ENCODE data around the gene C1QL4.
A peak's percentile ranks its signal among the peaks of the same experiment; 100 is the strongest.
"Not testable (repeated sequence)": the region's sequence is repeated elsewhere in the genome, so short reads cannot be mapped to it uniquely, and the experiment has no call there.

The C1QL4 gene

DNA sequence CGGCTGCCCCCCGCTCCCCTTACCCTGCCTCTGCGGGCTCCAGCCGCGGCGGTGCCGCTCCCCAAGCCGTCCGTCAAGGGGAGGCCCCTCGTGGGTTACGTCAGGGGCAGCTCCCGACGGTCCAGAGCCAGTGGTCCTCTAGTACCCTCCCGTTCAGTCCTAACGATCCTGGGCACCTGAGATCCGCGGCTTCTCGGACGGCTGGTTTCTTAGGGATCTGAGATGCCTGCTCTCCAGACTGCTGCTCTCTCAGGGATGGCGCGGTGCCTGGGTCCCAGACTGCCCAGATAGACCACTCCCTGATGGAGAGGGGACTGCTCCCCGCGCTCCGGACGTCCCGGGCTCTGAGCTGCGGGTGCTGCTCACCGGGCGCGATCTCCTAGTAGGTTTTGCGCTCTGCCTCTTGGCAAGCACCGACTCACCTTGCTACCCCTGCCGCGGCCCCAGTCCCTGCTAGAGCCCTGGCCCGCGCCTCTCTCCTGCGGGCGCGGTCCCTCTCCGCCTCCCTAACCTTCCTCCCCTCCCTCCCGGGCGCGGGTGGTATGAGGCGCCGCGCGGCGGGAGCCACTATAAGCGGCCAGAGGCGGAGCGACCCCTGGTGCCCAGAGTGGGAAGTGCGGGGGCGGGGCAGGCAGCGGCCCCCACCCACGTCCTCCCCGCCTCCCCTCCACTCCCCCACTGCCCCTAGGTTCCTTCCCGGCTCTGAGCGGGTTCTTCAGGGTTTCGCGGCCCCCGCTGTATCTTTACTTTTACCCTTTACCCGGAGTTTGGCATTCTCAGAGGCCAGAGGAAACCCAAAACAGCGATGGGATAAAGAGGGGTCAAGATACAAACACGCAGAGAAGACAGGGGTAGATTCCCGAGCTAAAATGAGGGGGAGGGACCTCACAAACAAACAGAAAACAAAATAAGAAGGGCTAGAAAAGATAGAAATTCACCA, at the start of gene C1QL4:
TSS of gene C1QL4 (minus strand) at position 544 of the 940 bp plus-strand sequence. CDS start 711 bp downstream, outside the sequence.
- DNase-seq (ENCODE audit: low read depth in 2 of 2), result peak; percentile 66 to 88

DNA sequence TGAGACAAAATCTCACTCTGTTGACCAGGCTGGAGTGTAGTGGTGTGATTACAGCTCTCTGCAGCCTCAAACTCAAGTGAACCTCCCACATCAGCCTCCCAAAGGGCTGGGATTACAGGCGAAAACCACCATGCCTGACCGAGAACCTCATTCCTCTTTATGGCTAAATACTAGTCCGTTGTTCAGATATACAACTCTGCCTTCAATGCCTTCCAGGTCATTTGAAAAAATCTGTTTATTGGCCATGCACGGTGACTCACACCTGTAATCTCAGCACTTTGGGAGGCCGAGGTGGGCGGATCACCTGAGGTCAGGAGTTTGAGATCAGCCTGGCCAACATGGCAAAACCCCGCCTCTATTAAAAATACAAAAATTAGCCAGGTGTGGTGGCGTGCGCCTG, 43.2 kb upstream of the C1QL4 start:
- DNase-seq (ENCODE audit: low read depth in 2 of 2), result not testable (repeated sequence)

GRCh38 chr12:49377386-49377785, 40.4 kb upstream of the C1QL4 start:
- DNase-seq (ENCODE audit: low read depth in 2 of 2), result no peak

DNA sequence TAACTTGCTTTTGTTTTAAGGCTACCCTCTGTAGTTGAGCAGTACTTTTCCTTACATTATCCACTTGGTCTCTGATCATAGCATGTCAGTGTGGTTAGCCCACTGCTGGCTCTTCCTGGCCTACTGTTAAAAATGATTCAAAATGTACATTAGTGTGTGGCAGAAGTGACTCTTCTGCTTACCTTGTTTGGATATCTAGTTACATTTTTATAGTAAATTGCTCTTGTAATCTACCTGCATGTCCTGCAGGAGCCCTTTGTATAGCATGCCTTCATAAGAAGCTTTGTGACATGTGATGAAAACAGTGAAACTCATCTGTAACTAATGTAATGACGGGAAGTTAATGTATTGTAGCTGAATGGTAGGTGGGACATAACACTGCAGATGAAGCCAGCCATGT, 38.4 kb upstream of the C1QL4 start:
- no peak for DNase-seq (ENCODE audit: low read depth in 2 of 2)

DNA sequence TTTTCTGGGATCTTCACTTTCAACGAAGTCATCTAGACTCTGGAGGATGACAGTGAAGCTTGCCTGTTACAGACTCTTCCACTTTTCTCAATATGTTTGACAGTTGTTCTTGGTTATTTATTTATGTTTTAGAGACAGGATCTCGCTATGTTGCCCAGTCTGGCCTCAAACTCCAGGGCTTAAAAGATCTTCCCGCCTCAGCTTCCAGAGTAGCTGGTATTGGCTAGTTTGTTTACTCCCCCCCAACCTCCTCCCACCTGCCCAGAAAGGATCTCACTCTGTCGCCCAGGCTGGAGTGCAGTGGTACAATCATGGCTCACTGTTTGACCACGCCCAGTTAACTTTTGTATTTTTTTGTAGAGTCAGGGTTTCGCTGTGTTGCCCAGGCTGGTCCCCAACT, 33.6 kb upstream of the C1QL4 start:
- DNase-seq (ENCODE audit: low read depth in 2 of 2), result no peak

- DNase-seq (ENCODE audit: low read depth in 2 of 2), result no peak
Observed at GRCh38 chr12:49369411-49370145, 32.6 kb upstream of the C1QL4 start.

GRCh38 chr12:49368240-49368600, 31.2 kb upstream of the C1QL4 start:
- DNase-seq (ENCODE audit: low read depth in 2 of 2), result no peak

DNA sequence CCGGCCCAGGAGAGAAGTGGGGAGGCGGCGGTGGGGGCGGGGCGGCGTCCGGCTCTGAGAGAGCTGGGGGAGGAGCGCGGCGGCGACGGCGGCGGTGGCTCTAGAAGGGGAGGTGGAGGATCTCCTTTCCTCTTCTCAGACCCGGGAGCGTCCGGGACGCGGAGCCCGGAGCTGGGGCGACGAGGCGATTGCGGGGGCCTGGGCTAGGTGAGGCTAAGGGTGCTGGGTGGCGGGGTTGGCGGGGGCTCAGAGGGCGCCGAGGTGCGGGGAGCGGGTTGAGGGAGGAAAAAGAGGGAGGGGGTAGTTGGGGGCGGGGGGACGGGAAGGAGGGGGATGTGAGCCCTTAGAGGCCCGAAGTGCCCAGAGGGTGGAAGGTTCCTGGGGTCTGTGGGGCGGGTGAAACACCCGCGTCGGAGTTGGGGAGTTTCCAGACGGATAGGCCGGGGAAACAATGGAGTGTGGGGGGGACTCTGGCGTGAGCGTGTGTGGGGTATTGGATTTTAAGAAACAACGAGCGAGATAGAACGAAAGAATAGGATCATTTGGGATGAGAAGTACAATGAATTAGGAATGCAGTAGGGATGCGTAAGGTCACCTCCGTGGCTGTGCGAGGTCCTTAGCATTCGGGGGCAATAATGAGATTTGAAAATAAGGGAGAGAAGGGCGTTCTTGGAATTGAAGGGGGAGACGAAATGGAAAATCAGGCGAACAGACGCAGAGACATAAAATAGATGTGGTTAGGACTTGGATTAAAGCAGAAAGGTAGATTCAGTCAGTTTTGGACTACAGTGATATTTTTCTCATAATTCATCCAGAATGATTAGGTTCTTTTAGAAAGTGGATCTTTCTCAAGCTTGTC, 30.6 kb upstream of the C1QL4 start, which contains the start of gene SPATS2:
TSS of gene SPATS2 (plus strand) at position 82 of the 859 bp plus-strand sequence. CDS start 93,551 bp downstream, outside the sequence.
- DNase-seq (ENCODE audit: low read depth in 2 of 2), result peak in 1 of 2 experiments; percentile 92

DNA sequence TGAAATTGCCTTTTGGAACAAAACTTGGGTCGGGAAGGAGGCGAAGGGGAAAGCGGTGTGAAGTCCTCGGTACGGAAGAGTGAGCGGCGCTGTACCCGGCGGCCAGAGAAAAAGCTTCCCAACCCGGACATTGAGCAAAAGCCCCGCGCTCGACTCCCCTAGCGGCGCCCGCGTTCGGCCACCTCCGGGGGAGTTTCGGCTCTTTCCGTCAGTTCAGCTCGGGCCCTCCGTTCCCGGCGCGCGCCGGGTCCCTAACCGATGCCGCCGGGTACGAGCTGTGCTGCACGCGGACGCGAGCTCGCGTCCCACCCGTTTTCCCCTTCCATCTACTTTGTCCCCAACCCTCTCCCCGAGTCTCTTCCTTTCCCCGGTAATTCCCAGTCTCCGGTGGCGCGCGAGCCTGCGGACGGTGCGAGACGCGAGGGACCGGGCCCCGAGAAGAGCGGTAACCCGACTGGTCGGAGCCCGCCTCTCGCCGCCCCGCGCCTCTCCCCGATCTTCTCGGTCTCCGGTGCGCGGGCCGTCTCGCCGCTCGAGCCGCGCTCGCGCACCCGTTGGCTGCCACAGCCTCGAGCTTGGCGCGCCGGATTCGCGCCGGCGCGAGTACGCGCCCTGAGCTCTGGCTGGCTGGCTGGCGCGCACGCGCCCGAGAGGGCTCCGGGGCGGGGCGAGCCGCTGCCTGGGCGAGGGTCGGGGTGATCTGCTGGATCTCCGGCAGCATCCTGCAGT, 29.8 kb upstream of the C1QL4 start:
- DNase-seq (ENCODE audit: low read depth in 2 of 2), result peak; percentile 78 to 81

DNA sequence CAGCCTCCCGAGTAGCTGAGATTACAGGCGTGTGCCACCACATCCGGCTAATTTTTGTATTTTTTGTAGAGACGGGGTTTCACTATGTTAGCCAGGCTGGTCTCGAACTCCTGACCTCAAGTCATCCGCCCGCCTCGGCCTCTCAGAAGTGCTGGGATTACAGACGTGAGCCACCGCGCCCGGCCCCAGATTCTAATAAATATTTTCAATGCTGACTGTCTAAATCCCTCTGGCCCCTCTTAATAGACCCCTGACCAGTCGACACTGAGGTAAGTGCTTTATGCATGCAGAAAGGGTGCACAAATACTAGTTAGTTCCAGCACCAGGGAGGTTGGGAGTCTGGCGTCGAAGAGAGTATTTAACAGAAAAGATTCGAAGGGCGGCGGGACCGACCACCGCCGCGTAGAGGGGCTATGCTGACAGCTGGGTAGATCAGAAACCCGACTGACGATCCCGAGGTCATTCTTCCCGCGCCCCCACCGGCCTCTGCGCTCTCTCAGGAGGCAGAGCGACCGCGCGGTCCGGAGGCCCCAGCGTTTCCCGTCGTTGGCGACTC, 29.2 kb upstream of the C1QL4 start:
- no peak for DNase-seq (ENCODE audit: low read depth in 2 of 2)

DNA sequence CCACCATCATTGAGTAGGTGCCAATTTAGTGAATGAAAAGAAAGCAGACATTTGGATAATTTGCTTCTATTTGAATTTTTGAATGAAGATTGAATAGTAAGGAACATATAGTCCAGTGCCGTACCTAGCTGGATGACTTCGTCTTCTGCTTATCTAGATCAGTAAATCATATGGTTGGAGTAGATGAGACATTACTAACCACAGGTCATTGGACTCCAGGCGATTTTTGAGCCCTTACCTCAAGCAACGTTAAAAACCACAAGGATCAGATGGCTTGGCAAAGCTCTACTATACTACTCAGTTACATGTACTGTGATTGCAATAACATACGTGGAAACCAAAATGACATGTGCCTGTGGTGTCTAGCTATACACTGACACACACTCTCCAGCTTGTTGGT, 28.6 kb upstream of the C1QL4 start:
- no peak for DNase-seq (ENCODE audit: low read depth in 2 of 2)

DNA sequence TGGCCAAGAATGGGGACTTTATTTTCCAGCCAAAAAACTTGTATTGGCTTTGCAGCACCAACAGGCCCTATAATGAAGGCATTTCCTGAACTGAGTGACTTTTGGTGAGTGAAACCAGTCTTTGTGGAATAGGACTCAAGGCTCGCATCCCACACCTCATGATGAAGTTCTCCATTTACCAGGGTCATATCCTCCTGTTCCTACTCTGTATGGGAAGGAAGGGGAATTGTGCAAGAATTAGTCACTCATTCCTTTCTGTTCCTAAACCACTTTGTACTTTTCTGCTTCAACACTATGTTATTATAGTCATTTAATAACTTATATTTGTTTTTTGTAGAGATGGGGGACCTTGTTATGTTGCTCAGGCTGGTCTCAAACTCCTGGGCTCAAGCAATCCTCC, 28.0 kb upstream of the C1QL4 start:
- no peak for DNase-seq (ENCODE audit: low read depth in 2 of 2)

DNA sequence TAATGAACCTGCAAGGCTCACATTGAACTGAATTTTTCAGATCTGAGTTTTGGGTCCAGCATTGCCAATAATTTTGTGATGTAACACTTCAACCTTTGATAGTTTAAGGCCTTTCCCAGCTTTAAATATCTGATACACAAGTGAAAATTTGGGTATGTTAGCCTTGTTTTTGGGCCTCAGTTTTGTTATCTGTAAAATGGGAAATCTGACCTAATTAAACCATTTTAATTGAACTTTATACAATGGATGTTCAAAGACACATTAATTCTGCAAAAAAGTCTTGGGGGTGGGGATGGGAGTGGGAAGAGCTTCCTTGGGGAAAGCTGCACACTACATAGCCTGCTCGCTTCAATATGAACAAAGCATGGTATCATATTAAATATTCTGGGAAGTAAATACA, 25.1 kb upstream of the C1QL4 start:
- no peak for DNase-seq (ENCODE audit: low read depth in 2 of 2)

DNA sequence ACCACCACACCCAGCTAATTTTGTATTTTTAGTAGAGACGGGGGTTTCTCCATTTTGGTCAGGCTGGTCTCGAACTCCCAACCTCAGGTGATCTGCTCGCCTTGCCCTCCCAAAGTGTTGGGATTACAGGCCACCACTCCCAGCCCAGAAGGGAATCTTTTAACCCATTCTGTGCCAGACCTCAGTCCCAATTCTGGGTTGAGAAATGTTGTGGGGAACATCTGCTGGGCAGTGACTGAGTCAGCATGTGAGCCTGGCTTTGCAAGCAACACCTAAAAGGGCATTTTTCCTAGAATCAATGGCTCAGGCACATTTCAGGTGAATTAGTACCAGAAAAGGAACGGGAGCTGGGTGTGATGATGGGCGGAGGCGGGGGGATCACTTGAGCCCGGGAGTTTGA, 22.7 kb upstream of the C1QL4 start:
- no peak for DNase-seq (ENCODE audit: low read depth in 2 of 2)

DNA sequence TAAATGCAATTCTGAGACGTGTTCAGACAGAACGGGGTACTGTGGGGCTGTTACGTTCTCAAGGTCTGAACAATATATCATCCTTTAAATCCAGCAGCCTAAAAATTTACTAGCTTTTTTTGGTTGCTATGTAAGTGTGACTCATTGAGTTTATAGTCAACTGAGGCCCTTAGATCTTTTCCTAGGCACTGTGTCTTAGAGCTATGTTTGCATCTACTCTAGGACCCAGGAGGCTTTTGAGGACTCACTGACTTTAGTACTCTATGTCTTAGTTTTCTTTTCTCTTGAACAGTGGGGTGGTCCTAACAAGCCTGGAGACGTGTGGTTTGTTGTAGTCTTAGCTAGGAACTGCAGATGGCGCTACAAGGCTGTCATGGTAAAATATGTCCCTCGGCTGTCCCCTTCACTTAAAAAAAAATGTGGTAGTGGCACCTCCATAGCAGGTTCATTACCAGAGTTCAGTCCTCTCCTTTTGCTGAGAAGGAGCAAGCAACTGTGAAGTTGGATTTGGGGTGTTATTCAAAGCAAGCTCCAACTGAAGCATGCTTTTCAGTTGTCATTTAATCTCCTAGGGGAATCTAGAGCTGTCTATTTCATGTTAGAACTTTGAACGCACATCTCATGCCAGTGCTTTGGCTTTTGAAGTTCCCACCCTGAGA, 21.6 kb upstream of the C1QL4 start:
- DNase-seq (ENCODE audit: low read depth in 2 of 2), result peak in 1 of 2 experiments; percentile 35

DNA sequence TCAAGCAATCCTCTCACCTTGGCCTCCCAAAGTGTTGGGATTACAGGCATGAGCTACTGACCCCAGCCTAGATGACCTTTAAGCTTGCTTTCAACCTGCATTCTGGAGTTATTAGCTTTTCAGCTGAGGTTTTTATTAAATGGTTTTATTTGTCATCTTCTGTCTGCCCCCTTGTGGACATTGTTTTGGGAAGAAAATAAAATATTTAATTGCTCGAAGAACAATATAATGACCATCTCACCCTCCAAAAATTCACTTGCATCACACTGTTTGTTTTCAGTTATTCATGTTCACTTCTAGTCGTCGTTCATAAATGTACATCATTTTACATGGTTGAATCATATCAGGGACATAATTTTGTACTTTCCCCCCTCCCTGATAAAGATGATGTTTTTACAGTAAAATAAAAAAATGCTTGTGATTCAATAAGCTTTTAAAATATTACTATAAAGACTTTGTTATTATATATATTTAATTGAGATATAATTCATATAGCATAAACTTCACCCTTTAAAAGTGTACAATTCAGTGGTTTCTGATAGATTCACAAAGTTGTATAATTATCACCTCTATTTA, 20.2 kb upstream of the C1QL4 start:
- no peak for DNase-seq (ENCODE audit: low read depth in 2 of 2)

DNA sequence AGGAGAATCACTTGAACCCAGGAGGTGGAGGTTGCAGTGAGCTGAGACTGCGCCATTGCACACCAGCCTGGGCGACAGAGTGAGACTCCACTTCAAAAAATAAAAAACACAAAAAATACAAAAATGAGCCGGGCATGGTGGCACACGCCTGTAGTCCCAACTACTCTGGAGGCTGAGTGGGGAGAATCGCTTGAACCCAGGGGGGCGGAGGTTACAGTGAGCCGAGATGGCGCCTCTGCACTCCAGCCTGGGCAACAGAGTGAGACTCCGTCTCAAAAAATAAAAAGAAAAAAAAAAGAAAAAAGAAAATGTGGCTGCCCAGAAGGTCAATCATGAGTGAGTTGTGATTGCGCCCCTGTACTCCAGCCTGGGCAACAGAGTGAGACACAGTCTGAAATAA, 18.9 kb upstream of the C1QL4 start:
- DNase-seq (ENCODE audit: low read depth in 2 of 2), result no peak

GRCh38 chr12:49352351-49352750, 15.4 kb upstream of the C1QL4 start:
- no peak for DNase-seq (ENCODE audit: low read depth in 2 of 2)

- DNase-seq (ENCODE audit: low read depth in 2 of 2), result no peak
Observed at GRCh38 chr12:49349266-49349665, 12.3 kb upstream of the C1QL4 start.

DNA sequence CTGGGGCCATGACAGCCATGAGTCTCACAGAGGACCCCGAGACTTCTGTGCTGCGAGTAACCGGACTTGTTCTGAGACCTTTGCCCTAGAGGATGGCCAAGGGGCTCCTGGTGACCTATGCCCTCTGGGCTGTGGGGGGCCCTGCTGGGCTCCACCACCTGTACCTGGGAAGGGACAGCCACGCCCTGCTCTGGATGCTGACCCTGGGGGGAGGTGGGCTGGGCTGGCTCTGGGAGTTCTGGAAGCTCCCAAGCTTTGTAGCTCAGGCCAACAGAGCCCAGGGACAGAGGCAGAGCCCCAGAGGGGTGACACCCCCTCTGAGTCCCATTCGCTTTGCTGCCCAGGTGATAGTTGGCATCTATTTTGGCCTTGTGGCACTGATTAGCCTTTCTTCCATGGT, 11.8 kb upstream of the C1QL4 start:
- DNase-seq (ENCODE audit: low read depth in 2 of 2), result no peak

Measured in stimulated activated CD4-positive, alpha-beta T cell treated with anti-CD3 and anti-CD28 coated beads, Interleukin-12 subunit alpha, Interleukin-12 subunit beta, amount 100 ng/mL, for 24 hours (primary cell).